Astrocyte (in vitro differentiated cells and primary cell): ENCODE data around the gene PTPN9. TPM values are rescaled to one million over a fixed set of nuclear protein-coding genes. Genes with fewer than 3 reads are reported as not detected.

Experiments
- DNase-seq: peaks from one replicate; pipeline ENCODE4 v3.0.0-alpha.2; 2010; ENCODE audit warnings: low read depth
- FAIRE-seq: peaks from 2 replicates; lab custom pipeline; 2011; peaks lifted over from hg19 to GRCh38; lab: Jason Lieb, UNC
- H2AFZ ChIP-seq: 2 replicates; pipeline ENCODE4 v1.6.0; 2012; ENCODE audit warnings: low read depth, low read length, inconsistent platforms
- H3K27ac ChIP-seq: 2 replicates; pipeline ENCODE4 v1.5.1; 2011; ENCODE audit warnings: low read depth, low read length, inconsistent platforms
- H3K27me3 ChIP-seq: 2 replicates; pipeline ENCODE4 v1.6.0; 2011; ENCODE audit warnings: low read length, inconsistent platforms; ENCODE audit not compliant: insufficient read depth
- H3K36me3 ChIP-seq: 2 replicates; pipeline ENCODE4 v1.5.1; 2011; ENCODE audit warnings: low read length, inconsistent platforms; ENCODE audit not compliant: insufficient read depth
- H3K4me1 ChIP-seq: 2 replicates; pipeline ENCODE4 v1.5.1; 2011; ENCODE audit warnings: low read length, inconsistent platforms; ENCODE audit not compliant: insufficient read depth
- H3K4me2 ChIP-seq: 2 replicates; pipeline ENCODE4 v1.6.0; 2012; ENCODE audit warnings: low read length, inconsistent platforms
- H3K4me3 ChIP-seq: 2 replicates; pipeline ENCODE4 v1.5.1; 2011; ENCODE audit warnings: low read depth, mild to moderate bottlenecking, low read length, inconsistent platforms; ENCODE audit not compliant: insufficient read depth
- H3K79me2 ChIP-seq: 2 replicates; pipeline ENCODE4 v1.6.0; 2012; ENCODE audit warnings: mild to moderate bottlenecking, low read length, inconsistent platforms; ENCODE audit not compliant: insufficient read depth
- H3K9ac ChIP-seq: 2 replicates; pipeline ENCODE4 v1.6.0; 2012; ENCODE audit warnings: mild to moderate bottlenecking, low read length, inconsistent platforms
- H3K9me3 ChIP-seq: 2 replicates; pipeline ENCODE4 v1.5.1; 2012; ENCODE audit warnings: low read depth, mild to moderate bottlenecking, low read length, inconsistent platforms; ENCODE audit not compliant: insufficient read depth
- H4K20me1 ChIP-seq: 2 replicates; pipeline ENCODE4 v1.6.0; 2012; ENCODE audit warnings: low read length, inconsistent platforms; ENCODE audit not compliant: insufficient read depth
- H3K27ac Mint-ChIP-seq: one replicate; pipeline ENCODE4 v1.8.0; 2021; ENCODE audit warnings: mild to moderate bottlenecking, mixed read lengths; ENCODE audit not compliant: unreplicated experiment
- H3K27me3 Mint-ChIP-seq: one replicate; pipeline ENCODE4 v1.8.0; 2021; ENCODE audit warnings: low read depth, mixed read lengths; ENCODE audit not compliant: unreplicated experiment
- H3K36me3 Mint-ChIP-seq: one replicate; pipeline ENCODE4 v1.8.0; 2021; ENCODE audit warnings: low read depth, mixed read lengths; ENCODE audit not compliant: unreplicated experiment
- H3K4me1 Mint-ChIP-seq: one replicate; pipeline ENCODE4 v1.8.0; 2021; ENCODE audit warnings: low read depth, mixed read lengths; ENCODE audit not compliant: unreplicated experiment
- H3K4me3 Mint-ChIP-seq: one replicate; pipeline ENCODE4 v1.8.0; 2021; ENCODE audit warnings: mild to moderate bottlenecking, moderate library complexity, mixed read lengths; ENCODE audit not compliant: unreplicated experiment
- H3K9me3 Mint-ChIP-seq: one replicate; pipeline ENCODE4 v1.8.0; 2021; ENCODE audit warnings: mild to moderate bottlenecking, mixed read lengths; ENCODE audit not compliant: unreplicated experiment
- EZH2 ChIP-seq: IDR thresholded peaks from 2 replicates; pipeline ENCODE4 v1.6.1; 2012; ENCODE audit warnings: mild to moderate bottlenecking, low read length, inconsistent platforms; ENCODE audit not compliant: insufficient read depth
- total RNA-seq: library from RNA; stranded (reverse); gene quantifications from 2 replicates; pipeline ENCODE4 v1.2.1, GENCODE V29; 2021
- TF ChIP-seq, protein P1 (sequence below): IDR thresholded peaks from 2 replicates; pipeline ENCODE4 v1.5.1; 2011; ENCODE audit warnings: low read depth, mild to moderate bottlenecking, inconsistent platforms, low read length, moderate library complexity; ENCODE audit not compliant: insufficient read depth

The PTPN9 gene
- total RNA-seq, 1 donor from 2014 or later = 34.7 TPM

- FAIRE-seq (no peak), DNase-seq (no peak)
- Histone ChIP-seq H2AFZ (no peak overlapping the region), H3K9ac (no peak overlapping the region), H3K27ac (no peak overlapping the region), H3K4me1 (peaks cover 20% of the 10 kb centered on the region), H3K4me2 (no peak overlapping the region), H3K4me3 (no peak overlapping the region), H3K36me3 (peaks cover 9% of the 10 kb centered on the region), H3K79me2 (no peaks in the 10 kb centered on the region), H3K27me3 (no peaks in the 10 kb centered on the region), H4K20me1 (no peaks in the 10 kb centered on the region), H3K9me3 (no peaks in the 10 kb centered on the region)
- Mint-ChIP-seq H3K36me3 (no peaks in the 10 kb centered on the region), H3K4me1 (peaks cover 20% of the 10 kb centered on the region), H3K9me3 (no peaks in the 10 kb centered on the region), H3K4me3 (no peak overlapping the region), H3K27ac (no peak overlapping the region), H3K27me3 (no peaks in the 10 kb centered on the region)
- TF ChIP-seq, protein P1, sequence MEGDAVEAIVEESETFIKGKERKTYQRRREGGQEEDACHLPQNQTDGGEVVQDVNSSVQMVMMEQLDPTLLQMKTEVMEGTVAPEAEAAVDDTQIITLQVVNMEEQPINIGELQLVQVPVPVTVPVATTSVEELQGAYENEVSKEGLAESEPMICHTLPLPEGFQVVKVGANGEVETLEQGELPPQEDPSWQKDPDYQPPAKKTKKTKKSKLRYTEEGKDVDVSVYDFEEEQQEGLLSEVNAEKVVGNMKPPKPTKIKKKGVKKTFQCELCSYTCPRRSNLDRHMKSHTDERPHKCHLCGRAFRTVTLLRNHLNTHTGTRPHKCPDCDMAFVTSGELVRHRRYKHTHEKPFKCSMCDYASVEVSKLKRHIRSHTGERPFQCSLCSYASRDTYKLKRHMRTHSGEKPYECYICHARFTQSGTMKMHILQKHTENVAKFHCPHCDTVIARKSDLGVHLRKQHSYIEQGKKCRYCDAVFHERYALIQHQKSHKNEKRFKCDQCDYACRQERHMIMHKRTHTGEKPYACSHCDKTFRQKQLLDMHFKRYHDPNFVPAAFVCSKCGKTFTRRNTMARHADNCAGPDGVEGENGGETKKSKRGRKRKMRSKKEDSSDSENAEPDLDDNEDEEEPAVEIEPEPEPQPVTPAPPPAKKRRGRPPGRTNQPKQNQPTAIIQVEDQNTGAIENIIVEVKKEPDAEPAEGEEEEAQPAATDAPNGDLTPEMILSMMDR = no peak
- no peak for TF ChIP-seq EZH2
Measured at GRCh38 chr15:75622505-75622904, 43.4 kb upstream of the PTPN9 start.

DNA sequence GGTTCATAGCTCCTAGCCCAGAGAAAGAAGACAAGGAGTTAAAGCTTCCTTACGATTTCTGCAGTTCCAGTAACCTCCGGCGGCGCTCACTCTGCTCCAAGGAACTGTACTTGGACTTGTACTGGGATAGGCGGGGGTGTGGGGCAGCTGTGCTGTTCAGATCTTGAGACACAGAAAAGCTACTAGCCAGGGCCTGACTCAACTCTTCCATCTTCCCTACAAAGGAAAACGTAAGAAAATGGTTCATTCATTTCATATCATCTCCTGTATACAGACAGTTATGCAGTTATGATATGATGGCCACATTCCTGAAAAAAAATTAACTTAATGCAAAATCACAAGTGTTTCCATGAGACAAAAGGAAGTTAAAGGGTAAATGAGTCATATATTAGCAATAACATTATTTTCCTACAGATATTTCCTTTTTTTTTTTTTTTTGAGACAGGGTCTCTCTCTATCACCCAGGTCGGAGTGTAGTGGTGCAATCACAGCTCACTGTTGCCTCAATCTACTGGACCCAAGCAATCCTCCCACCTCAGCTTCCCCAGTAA is 41.8 kb upstream of the PTPN9 start:
- H3K4me3 Mint-ChIP-seq = peak overlapping the region; percentile 71
- FAIRE-seq = no peak

More for the DNA sequence above, 41.8 kb upstream of the PTPN9 start:
- H2AFZ ChIP-seq = peak overlapping the region; percentile 23
- H3K4me2 ChIP-seq = peak overlapping the region; percentile 81
- H3K79me2 ChIP-seq = no peaks in the 10 kb centered on the region
- no peaks in the 10 kb centered on the region for H3K27me3 ChIP-seq
- H3K27ac Mint-ChIP-seq = peak overlapping the region; percentile 94
- peaks cover 21% of the 10 kb centered on the region for H3K36me3 ChIP-seq
- peaks cover 19% of the 10 kb centered on the region for H3K4me1 ChIP-seq
- H3K4me1 Mint-ChIP-seq = peaks cover 15% of the 10 kb centered on the region
- no peak for TF ChIP-seq EZH2
- TF ChIP-seq, protein P1 = peak; percentile 4
- no peak overlapping the region for H3K4me3 ChIP-seq
- DNase-seq = peak; percentile 91
- H3K36me3 Mint-ChIP-seq = peaks cover 7% of the 10 kb centered on the region
- H3K9me3 ChIP-seq = no peaks in the 10 kb centered on the region
- H3K9ac ChIP-seq = peak overlapping the region; percentile 75
- H4K20me1 ChIP-seq = no peaks in the 10 kb centered on the region
- no peaks in the 10 kb centered on the region for H3K27me3 Mint-ChIP-seq
- no peaks in the 10 kb centered on the region for H3K9me3 Mint-ChIP-seq
- H3K27ac ChIP-seq = peak overlapping the region; percentile 79
